ENCODE data around the gene AJAP1.

DNA sequence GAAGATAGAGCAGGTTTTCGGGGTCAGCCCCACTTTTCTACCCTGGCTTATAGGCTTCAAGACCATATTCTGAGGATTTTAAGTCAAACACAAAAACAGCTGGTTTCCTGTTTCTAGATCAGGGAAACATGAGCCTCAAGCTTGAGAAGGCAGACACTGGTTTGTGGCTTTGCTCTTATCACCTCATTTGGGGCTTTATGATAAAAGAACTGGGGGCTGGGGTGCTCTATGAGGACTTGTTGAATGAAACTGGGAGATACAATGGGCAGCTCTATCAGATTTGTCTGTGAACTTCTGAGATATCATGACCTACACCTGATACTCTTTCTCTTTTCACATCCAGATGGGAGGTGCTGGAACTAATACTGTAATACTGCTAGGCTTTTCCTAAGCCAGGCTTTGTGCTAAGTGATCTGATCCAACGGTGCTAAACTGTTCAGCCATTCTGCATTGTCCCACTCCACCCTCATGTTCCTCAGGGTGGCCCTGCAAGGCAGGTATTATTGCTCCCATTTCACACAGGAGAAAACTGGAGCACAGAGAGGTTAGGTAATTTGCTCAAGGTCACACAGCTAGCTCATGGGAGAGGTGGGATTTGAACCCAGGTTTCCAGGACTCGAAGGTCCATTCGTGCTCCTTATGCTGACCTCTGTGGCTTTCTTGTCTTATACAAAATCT is 6.6 kb downstream of the AJAP1 start:
- TF ChIP-seq, protein P1, sequence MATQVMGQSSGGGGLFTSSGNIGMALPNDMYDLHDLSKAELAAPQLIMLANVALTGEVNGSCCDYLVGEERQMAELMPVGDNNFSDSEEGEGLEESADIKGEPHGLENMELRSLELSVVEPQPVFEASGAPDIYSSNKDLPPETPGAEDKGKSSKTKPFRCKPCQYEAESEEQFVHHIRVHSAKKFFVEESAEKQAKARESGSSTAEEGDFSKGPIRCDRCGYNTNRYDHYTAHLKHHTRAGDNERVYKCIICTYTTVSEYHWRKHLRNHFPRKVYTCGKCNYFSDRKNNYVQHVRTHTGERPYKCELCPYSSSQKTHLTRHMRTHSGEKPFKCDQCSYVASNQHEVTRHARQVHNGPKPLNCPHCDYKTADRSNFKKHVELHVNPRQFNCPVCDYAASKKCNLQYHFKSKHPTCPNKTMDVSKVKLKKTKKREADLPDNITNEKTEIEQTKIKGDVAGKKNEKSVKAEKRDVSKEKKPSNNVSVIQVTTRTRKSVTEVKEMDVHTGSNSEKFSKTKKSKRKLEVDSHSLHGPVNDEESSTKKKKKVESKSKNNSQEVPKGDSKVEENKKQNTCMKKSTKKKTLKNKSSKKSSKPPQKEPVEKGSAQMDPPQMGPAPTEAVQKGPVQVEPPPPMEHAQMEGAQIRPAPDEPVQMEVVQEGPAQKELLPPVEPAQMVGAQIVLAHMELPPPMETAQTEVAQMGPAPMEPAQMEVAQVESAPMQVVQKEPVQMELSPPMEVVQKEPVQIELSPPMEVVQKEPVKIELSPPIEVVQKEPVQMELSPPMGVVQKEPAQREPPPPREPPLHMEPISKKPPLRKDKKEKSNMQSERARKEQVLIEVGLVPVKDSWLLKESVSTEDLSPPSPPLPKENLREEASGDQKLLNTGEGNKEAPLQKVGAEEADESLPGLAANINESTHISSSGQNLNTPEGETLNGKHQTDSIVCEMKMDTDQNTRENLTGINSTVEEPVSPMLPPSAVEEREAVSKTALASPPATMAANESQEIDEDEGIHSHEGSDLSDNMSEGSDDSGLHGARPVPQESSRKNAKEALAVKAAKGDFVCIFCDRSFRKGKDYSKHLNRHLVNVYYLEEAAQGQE (IDR thresholded peaks at IDR 0.05; ENCODE audit: unreplicated experiment): no peak
- no peak for TF ChIP-seq POLR2AphosphoS5 (IDR thresholded peaks at IDR 0.05; ENCODE audit: low read depth)
- TF ChIP-seq, protein P2, sequence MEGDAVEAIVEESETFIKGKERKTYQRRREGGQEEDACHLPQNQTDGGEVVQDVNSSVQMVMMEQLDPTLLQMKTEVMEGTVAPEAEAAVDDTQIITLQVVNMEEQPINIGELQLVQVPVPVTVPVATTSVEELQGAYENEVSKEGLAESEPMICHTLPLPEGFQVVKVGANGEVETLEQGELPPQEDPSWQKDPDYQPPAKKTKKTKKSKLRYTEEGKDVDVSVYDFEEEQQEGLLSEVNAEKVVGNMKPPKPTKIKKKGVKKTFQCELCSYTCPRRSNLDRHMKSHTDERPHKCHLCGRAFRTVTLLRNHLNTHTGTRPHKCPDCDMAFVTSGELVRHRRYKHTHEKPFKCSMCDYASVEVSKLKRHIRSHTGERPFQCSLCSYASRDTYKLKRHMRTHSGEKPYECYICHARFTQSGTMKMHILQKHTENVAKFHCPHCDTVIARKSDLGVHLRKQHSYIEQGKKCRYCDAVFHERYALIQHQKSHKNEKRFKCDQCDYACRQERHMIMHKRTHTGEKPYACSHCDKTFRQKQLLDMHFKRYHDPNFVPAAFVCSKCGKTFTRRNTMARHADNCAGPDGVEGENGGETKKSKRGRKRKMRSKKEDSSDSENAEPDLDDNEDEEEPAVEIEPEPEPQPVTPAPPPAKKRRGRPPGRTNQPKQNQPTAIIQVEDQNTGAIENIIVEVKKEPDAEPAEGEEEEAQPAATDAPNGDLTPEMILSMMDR (conservative IDR thresholded peaks at IDR 0.05; ENCODE audit: low read depth in 2 of 2): no peak
- TF ChIP-seq ZNF331 (CRISPR knock-in tag; IDR thresholded peaks at IDR 0.05; ENCODE audit: low read depth): no peak
- TF ChIP-seq EZH2phosphoT487 (IDR thresholded peaks at IDR 0.05; ENCODE audit: unreplicated experiment): no peak
- TF ChIP-seq ZNF114 (CRISPR knock-in tag; IDR thresholded peaks at IDR 0.05): no peak
- TF ChIP-seq EZH2 (IDR thresholded peaks at IDR 0.05; ENCODE audit: low read depth, unreplicated experiment): no peak
- no peak for TF ChIP-seq NANOG (IDR thresholded peaks at IDR 0.05; ENCODE audit: borderline replicate concordance)
- no peak for TF ChIP-seq CREB1 (CRISPR knock-in tag; IDR thresholded peaks at IDR 0.05; ENCODE audit: low read depth)
- TF ChIP-seq JUNB (IDR thresholded peaks at IDR 0.05; ENCODE audit: unreplicated experiment): no peak
- no peak for TF ChIP-seq STAT1 (IDR thresholded peaks at IDR 0.05; ENCODE audit: unreplicated experiment)
- TF ChIP-seq, protein P3, sequence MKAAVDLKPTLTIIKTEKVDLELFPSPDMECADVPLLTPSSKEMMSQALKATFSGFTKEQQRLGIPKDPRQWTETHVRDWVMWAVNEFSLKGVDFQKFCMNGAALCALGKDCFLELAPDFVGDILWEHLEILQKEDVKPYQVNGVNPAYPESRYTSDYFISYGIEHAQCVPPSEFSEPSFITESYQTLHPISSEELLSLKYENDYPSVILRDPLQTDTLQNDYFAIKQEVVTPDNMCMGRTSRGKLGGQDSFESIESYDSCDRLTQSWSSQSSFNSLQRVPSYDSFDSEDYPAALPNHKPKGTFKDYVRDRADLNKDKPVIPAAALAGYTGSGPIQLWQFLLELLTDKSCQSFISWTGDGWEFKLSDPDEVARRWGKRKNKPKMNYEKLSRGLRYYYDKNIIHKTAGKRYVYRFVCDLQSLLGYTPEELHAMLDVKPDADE (IDR thresholded peaks at IDR 0.05): no peak

Measured in GM23338 (cell line).